HG03439 (cell line): Measurements from ENCODE around the gene VWA5A.
"Not testable (repeated sequence)": the region's sequence is repeated elsewhere in the genome, so short reads cannot be mapped to it uniquely, and the experiment has no call there.

Source experiments
- ATAC-seq: cut with Tn5 transposase; IDR thresholded peaks from one replicate; pipeline ENCODE4 v1.9.1; 2021; ENCODE audit warnings: mild to moderate bottlenecking, moderate library complexity; ENCODE audit not compliant: unreplicated experiment

Gene VWA5A

DNA sequence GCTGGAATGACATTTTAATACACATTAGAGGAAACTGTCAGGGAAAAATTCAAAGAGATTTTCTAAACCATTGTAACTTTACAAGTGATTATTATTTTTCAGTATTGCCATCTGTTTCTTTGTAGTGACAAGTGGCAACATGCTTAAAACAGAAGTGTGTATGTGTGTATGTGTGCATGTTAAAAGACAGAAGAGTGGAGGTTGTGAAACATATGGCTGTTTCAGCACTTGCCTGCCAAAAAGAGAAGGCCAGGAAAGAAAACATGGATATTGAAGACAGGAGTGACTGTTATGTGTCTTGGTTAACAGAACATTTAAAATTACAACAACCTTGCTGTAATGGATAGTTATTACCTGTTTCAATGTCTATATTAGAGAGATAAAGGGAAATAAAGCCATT lies 24.3 kb upstream of the VWA5A start:
- ATAC-seq, result no peak

DNA sequence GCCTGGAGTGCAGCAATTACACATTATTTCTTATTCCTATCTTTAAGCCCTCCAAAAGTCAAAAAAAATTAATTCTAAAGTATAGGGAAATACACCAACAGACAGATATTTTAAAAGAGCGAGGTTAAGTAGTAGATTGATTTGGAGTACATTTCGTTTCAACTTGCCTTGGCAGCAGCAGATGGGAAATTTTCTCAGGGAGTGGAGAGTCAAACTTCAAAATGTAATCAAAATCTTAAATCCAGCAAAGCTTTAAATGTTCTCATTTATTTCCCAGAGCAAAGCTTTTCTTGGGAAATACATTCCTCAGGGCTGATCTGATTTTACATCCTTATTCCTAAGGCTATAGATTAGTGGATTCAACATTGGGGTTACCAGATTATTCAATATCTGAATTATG lies 21.9 kb upstream of the VWA5A start:
- no peak for ATAC-seq

DNA sequence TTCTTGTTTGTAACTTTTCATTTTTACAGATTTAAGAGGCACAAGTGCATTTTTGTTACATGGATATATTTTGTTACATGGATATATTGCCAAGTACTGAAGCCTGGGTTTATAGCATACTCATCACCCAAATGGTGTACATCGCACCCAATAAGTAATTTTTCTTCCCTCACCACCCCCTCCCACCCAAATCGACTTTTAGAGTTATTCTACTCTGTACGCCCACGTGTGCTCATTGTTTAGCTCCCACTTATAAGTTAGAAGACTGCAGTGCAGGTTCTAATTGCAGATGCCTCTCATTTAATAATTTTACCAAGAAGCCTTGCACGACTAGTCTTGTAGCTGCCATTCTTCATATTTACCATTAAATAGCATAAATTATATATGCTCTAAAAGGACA lies 20.5 kb upstream of the VWA5A start:
- no peak for ATAC-seq

DNA sequence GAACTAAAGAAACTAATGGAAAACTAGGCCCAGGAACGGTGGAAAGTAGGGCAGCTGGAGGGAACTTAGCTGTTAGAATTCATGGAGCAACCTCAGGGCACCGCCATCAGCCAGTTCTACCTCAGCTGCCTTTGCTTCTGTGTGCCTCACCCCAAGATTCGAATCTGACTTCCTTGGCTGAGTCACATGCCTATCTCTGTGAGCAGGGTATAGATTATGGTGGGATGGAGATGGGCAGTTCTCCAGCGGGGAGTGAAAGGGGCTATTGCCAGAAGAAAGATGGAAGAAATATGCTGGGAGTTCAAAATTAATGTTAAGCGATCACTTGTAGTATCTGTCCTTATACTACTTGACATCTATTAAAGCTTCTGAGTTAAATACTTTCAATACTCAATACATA lies 18.9 kb upstream of the VWA5A start:
- ATAC-seq, result no peak

DNA sequence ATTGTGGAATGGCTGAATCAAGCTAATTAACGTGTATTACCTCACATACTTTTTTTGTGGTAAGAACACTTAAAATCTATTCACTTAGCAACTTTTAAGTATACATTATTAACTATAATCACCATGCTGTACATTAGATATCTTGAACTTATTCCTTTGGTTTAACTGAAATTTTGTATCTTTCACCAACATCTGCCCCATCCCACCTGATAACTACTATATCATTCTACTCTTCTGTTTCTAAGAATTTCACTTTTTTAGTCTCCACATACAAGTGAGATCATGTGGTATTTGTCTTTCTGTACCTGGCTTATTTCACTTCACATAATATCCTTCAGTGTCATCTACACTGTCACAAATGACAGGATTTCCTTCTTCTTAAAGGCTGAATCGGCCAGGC lies 17.1 kb upstream of the VWA5A start:
- no peak for ATAC-seq

DNA sequence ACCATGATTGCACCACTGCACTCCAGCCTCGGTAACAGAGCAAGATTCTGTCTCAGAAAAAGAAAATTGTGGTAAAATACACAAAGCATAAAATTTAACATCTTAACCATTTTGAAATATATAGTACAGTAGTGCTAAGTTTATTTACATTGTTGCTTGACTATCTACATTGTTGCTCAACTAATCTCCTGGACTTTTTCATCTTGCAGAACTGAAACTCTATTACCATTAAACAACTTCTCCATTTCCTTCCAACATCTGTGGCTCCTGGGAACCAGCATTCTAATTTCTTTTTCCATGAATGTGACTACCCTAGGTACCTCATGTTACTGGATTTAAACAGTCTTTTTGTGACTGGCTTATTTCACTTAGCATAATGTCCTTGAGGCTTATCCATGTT lies 13.5 kb upstream of the VWA5A start:
- ATAC-seq, result no peak

DNA sequence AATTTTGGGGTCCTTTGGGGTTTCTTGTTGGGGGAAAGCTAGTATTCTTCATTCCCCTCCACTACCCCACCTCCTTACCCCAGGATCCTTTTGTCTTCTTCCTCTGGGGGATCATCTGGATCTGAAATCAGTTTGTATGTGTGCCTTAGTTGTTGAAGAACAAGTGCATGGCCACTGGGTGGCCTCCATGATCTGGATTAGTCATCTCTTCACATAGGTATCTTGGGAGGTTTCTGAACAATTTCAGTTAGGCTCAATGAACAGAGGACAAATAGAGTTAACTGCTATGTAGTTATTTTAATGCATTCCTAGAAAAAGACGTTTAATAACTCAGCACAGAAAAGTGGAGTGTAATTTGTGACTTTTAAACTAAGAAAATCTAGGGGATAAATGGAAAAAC lies 7.1 kb upstream of the VWA5A start:
- peak; percentile 52 for ATAC-seq

DNA sequence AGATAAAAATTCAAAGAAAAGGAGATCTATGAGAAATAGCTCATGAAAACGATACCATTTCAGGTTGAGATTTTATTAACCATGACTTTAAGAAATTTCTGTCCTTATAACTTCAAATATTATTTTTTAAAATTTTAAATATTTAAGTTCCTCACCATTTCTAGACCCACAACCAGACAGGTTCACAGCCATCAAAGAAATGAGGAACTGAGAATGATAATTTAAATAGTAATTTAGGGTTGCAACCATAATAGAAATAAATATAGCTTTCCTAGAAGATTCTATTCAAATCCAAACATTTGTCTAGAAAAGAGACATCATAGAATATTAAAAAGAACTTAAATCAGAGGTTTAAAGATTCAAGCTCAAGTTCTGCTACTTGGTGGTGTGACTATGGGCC lies 5.9 kb upstream of the VWA5A start:
- no peak for ATAC-seq

DNA sequence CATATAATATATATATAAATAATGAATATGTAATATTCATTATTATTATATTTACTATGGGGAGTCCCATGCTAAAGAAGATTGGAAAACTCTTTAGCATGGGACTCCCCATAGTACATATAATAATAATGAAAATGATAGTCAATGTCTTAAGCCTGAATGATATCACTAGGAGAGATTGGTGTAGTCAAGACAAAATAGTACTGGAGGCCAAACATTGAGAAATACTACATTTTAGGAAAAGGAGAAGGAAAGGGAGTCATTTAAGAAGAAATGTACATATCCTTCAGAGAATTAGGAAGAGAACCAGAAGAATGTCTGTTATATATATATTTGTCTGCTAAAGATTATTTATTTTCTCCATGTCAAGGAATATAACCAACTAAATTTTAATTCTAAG lies 5.0 kb upstream of the VWA5A start:
- no peak for ATAC-seq

DNA sequence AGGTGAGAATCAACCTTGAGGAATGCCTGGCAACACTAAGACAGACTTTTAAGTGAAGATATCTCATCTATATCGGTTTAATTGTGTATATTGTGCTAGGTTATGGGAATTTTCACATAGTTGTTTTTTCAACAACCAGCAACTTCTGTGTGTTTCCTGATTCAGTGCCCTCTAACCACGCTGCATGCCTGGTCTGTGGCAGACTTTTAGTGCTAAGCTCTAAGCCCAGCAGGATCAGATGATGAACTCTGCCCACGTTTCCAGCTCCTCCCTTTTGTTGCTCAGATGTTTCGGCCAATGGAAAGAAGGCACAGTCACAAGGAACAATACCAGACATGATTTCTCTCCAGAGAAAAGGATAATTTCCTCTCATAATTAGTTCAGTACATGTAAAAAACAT lies 1.4 kb upstream of the VWA5A start:
- no peak for ATAC-seq

DNA sequence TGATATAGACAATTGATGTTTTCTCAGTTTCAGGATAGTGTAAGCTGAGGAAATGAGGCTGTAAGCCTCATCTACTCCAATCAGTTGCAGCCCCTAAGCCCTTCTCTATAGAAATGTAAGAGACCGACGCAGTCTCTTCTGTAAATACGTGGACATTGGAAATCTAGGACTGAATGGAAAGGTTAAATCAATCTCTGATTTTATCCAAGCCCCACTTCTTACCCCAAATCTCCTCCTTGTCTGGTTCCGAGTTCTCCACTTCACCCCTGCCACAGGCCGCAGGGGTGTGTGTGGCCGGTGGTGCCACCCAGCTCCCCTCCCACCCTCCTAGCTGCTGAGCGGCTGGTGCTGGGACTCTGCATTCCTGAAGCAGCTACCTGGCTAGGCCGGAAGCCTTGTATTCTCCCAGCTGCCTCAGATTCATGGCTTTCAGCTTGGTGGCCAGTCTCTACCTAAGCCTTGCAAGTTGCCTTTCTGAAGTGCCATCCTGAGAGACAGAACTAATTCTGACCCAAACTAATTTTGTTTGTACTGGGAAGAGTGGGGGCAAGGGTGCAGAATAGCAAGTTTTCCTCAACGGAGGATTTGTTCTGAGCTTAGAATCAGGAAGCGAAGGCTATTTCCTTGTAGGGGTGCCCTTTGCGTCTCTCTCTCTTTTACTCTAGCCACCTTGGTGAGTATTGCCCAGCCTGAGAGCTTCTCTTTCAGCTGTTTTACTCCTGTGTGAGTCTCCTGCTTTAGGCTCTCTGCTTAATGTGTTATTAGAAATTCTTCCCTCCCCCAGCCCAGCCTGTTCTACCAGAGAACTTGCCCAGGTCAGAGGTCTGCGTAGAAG lies 749 bp downstream of the VWA5A start:
- ATAC-seq, result no peak

DNA sequence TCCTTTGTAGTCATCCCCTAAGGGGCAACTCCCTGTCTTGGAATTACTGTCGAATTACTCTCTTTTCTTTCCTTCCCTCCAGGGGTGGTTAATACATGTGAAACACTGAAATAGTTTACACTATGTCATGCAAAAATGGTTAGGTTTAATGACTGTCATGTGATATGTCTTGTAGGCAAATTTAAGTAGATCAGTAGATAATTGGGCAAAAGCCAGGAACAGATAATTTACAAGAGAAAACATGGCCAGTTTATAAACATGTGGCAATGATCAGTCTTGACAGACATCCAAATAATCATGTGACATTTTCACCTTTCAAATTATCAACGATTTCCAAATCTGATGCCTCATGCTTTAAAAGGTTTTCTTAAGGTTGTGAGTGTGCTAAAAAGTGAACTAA lies 3.9 kb downstream of the VWA5A start:
- no peak for ATAC-seq

DNA sequence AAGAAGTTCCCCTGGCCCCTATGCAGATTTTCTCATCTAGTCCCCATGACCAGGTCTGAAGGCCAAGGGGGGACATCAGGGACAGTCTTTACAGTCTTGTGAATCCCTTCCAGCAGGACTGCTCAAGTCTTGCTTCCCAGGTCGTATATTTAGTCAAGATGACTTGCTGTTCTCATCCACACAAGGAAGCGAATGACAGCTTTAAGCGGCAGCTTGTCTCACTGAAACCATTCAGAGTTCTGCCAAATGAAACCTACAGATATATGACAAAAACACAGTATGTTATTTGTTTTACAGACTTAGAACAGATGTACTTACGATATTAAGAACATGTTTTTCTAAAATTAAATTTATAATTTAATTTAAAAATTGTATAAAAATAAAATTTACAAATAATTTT lies 5.6 kb downstream of the VWA5A start:
- ATAC-seq, result no peak

DNA sequence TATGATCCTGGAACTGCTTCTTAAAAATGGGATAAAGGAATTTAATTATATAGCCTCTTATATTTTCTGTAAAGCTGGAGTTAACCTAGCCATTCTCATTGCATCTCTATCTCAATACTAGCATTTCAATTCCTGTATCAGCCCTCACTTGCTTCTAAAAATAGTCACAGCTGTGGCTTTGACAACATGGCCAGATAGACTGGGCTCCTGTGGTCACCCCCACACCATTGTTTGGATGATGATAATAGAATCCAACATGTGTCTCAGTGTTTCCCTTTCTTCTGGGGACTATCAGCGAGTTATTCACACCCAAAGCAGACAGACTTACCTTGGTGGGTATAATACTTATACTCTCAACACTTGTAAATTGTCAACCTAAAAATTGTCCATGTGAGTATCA lies 6.9 kb downstream of the VWA5A start:
- ATAC-seq, result no peak

DNA sequence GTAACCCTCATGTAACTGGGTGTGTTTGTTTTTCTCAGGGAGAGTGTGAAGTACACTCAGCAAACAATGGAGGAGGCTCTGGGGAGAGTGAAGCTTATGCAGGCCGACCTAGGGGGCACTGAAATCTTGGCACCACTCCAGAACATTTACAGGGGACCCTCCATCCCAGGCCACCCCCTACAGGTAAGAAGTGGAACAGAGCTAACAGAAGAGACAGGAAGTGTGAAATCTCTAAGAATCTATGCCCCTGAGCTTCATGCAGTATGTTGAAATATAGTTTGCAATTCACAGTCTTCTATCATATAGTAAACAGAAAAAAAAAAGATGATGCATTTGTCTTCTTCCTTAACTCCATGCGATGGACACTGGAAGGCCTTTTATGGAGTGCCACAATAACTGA lies 8.4 kb downstream of the VWA5A start:
- no peak for ATAC-seq

DNA sequence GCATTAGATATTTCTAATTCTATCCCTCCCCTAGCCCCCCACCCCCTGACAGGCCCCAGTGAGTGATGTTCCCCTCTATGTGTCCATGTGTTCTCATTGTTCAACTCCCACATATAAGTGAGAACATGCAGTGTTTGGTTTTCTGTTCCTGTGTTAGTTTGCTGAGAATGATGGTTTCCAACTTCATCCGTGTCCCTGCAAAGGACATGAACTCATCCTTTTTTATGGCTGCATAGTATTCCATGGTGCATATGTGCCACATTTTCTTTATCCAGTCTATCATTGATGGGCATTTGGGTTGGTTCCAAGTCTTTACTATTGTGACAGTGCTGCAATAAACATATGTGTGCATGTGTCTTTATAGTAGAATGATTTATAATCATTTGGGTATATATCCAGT lies 11.9 kb downstream of the VWA5A start:
- ATAC-seq, result not testable (repeated sequence)

DNA sequence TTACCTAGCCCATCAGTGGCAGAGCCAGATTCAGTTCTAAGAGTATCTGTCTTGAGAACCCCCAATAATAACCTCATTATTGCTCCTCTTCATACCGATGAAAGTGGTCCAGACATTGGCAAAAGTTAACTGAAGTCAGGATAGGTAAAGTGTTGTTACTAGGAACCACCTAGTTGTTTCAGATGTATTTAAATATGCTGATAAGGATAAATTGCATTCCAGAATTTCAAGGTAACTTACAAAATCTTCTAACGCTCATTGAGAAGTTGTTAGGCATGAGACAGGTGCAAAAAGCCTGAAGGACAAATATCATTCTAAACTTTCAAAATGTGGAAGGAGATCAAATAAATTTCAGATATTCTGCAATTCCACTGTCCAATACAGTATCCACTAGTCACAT lies 27.8 kb downstream of the VWA5A start:
- no peak for ATAC-seq

DNA sequence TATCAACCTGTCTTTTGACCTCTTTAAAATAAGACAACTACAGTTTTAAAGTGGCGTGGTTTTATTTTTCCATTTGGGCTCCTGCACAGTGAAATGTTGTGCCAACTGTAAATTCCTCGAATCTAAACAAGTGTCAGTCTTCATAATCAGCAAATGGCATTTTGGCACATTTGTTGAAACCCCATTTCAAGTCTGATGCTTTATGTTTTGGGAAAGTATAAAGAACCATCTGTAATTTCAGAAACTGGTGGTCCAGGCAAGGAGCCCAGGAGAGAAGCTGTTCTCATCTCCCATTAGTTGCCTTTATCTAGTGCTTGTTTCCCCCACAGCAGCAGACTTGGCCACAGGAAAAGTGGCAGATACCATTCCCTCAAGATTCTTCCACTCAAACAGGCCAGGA lies 32.7 kb downstream of the VWA5A start:
- ATAC-seq, result no peak

DNA sequence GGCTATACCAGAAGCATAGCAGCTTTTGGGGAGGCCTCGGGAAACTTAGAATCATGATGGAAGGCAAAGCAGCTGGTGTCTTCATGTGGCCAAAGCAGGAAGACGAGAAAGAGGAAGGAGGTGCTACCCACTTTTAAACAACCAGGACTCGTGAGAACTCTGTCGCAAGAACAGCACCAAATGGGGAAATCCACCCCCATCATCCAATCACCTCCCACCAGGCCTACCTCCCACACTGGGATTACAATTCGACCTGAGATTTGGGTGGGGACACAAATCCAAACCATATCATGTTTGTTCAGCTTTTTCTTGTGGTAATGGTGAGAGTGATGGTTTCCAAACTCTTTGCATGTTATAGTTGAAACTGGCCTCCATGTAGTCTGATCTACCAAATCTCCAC lies 35.4 kb downstream of the VWA5A start:
- no peak for ATAC-seq

DNA sequence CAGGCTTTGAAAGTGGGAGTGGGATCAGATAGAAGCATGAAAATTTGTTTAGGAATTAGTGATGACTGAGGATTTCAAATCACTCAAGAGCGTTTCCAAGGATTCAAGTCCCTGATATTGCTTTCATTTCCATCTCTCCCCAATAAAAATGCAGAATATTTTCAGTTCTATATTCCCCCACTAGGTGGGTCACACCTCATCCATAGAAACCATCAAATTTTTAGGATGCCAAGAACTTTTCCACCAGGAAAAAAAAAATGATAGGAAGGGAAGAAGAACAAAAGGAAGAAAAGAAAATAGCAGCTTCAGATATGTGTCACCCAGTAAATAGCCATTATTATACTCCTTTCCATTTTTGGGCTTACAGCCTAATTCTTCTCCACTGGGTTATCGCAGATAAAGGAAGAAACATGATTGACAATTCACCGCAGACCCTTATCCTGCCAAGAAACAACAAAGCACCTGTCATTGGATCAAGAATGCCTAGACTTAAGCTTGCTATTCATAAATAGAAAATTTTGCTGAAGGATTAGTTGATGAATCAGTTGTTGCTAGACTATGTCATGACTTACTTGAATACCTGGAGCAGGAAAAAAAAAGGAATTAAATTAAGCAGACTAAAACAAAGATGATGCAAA lies 37.6 kb downstream of the VWA5A start:
- no peak for ATAC-seq

DNA sequence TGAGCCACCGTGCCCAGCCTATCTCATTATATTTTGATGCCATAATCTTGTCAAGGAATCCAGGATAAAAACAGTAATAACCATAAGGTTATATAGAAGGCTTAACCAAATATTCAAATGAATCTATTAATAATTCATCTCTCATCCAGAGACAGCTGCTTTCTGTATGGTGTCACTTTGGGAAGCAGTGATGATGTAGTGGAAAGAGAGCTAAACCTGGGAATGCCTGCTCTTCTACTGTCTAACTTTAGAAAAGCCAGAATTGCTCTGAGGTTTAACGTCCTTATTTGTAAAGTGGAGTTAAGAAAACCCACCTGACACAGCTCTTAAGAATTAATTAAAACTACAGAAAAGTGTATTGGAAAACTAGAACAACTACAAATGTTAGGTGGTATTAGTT lies 38.6 kb downstream of the VWA5A start:
- no peak for ATAC-seq

DNA sequence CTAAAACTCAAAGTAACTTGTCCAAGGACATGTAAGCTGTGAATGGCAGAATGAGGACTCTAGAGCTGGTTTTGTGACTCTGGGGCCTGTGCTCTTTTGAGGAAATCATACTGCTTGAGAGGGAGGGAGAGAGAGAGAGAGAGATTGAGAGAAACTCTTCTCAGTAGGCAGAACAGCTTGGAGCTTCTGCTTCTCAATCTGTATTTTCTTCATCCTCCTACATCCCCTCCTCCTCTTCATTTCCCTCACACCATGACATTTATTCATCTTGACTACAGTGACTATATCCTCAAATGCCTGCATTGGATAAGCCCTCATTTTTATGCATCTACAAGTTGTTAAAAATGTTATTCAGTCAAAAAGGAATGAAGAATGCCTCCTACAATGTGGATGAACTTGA lies 44.2 kb downstream of the VWA5A start:
- ATAC-seq, result no peak

DNA sequence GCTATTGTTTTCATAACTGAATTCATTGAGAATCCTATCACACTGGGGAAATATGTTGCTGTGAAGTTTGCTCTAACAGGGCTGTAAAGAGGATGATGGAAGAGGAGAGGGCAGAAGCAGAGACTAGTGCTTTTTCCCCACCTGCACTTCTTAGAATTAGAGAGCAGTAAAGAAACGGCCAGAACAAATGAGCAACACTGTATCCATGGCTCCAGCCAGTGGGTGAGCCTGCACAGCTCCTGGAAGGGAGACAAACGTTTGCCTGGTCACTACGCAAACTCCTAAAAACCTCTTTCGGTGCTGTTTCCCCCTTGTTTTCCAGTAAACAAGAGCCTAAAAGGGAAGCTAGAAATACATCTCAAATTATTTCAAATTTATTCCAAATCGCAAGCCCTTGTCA lies 45.7 kb downstream of the VWA5A start:
- ATAC-seq, result no peak
